Testis (tissue), 2 donors: Measurements from ENCODE around the gene OSBPL5.

Source experiments
- POLR2A ChIP-seq: fragments of 450-650 bp; IDR thresholded peaks from one replicate; pipeline ENCODE4 v1.6.1; 2017; ENCODE audit warnings: antibody characterized with exemption, mild to moderate bottlenecking, moderate library complexity
- TF ChIP-seq, protein P1 (sequence below), 3 experiments: fragments of 450-650 bp in 2 of 3; fragments of 200-600 bp in 1 of 3; sonication (generic) in 1 of 3; IDR thresholded peaks; one replicate each; pipeline ENCODE4 v1.5.1; 2016 to 2019; ENCODE audit warnings: antibody characterized with exemption in 3 of 3, mild to moderate bottlenecking in 2 of 3, moderate library complexity in 1 of 3

DNA sequence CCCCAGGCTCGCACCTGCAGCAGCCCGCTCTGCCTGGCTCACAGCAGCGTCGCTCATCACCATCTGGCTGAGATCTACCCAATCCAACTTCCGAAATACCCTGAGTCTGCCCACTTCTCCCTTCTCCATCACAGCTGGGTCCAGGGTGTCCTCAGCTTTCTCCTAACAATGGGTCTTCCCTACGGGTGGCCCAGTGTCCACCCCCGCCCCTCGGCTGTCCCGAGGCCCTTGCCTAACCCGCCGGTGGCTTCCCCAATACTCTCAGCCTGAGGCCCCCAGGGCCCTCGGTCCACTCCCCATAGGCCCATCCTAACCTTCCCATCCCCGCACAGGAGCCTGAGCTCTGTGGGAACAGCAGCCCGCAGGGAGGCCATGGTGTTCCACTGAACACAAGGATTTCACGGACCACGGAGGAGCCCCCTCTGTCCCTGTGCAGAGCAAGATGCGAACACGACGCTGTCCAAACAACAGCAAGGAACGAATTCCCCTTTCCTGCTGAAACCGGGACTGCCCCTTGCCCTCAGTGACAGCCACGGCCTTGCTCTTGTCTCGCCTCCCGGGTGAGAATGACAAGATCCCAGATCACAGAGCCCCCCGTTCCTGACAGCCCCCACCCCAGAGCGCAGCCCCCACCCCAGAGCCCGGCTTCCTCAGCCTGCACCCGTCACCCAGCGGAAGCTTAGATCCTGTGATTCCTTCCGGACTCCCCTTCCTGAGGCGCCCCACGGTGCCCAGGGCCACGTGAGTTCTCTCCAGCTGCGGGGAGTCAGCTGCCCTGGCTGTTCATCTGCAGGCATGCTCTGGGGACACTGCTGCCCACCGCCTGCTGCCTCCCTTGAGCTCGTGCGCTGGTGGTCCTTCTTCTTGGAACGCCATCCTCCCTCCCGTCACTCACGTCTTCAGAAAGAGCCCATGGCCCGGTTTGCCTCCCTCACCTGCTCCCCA, 59.0 kb downstream of the OSBPL5 start:
- TF ChIP-seq, protein P1, sequence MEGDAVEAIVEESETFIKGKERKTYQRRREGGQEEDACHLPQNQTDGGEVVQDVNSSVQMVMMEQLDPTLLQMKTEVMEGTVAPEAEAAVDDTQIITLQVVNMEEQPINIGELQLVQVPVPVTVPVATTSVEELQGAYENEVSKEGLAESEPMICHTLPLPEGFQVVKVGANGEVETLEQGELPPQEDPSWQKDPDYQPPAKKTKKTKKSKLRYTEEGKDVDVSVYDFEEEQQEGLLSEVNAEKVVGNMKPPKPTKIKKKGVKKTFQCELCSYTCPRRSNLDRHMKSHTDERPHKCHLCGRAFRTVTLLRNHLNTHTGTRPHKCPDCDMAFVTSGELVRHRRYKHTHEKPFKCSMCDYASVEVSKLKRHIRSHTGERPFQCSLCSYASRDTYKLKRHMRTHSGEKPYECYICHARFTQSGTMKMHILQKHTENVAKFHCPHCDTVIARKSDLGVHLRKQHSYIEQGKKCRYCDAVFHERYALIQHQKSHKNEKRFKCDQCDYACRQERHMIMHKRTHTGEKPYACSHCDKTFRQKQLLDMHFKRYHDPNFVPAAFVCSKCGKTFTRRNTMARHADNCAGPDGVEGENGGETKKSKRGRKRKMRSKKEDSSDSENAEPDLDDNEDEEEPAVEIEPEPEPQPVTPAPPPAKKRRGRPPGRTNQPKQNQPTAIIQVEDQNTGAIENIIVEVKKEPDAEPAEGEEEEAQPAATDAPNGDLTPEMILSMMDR (IDR thresholded peaks at IDR 0.05): no peak
- no peak for TF ChIP-seq POLR2A
